HepG2 (cell line): ENCODE measurements around the gene RPL36. TPM values are rescaled to one million over a fixed set of nuclear protein-coding genes. Genes with fewer than 3 reads are reported as not detected.

Experiments
- CAMTA2 ChIP-seq: sonication (generic); formaldehyde crosslinking; IDR thresholded peaks from 2 replicates; pipeline ENCODE4 v1.4.0; 2020; ENCODE audit warnings: mild to moderate bottlenecking, missing genetic modification reagents, borderline replicate concordance
- DZIP1 ChIP-seq: sonication (generic); formaldehyde crosslinking; IDR thresholded peaks from 2 replicates; pipeline ENCODE4 v1.5.0; 2020; ENCODE audit warnings: mild to moderate bottlenecking, missing genetic modification reagents
- KAT8 ChIP-seq: IDR thresholded peaks from 2 replicates; pipeline ENCODE4 v1.6.1; 2016; ENCODE audit warnings: missing genetic modification reagents, missing compliant biosample characterization
- KDM5A ChIP-seq: fragments of 200-600 bp; sonication (generic); IDR thresholded peaks from 2 replicates; pipeline ENCODE4 v1.7.0; 2018; ENCODE audit warnings: antibody characterized with exemption, mild to moderate bottlenecking, low read length, borderline replicate concordance
- KLF11 ChIP-seq: IDR thresholded peaks from 2 replicates; pipeline ENCODE4 v1.6.1; 2016; ENCODE audit warnings: missing compliant biosample characterization
- MAF1 ChIP-seq: sonication (generic); formaldehyde crosslinking; IDR thresholded peaks from 2 replicates; pipeline ENCODE4 v1.5.0; 2020; ENCODE audit warnings: missing genetic modification reagents, borderline replicate concordance
- MIXL1 ChIP-seq: IDR thresholded peaks from 2 replicates; pipeline ENCODE4 v1.6.1; 2016
- NFYC ChIP-seq: IDR thresholded peaks from 2 replicates; pipeline ENCODE4 v1.6.1; 2016; ENCODE audit warnings: missing genetic modification reagents, missing compliant biosample characterization
- ONECUT2 ChIP-seq: sonication (generic); formaldehyde crosslinking; IDR thresholded peaks from 2 replicates; pipeline ENCODE4 v1.4.0; 2020; ENCODE audit warnings: missing genetic modification reagents
- PATZ1 ChIP-seq: sonication (generic); formaldehyde crosslinking; IDR thresholded peaks from 2 replicates; pipeline ENCODE4 v1.4.0; 2020; ENCODE audit warnings: missing genetic modification reagents
- POLR2AphosphoS5 ChIP-seq: IDR thresholded peaks from 2 replicates; pipeline ENCODE4 v1.6.1; 2012; ENCODE audit warnings: low read depth, low read length
- RARG ChIP-seq: sonication (generic); formaldehyde crosslinking; IDR thresholded peaks from 2 replicates; pipeline ENCODE4 v1.4.0; 2020; ENCODE audit warnings: low read depth, mild to moderate bottlenecking, missing genetic modification reagents
- RCOR2 ChIP-seq: IDR thresholded peaks from 2 replicates; pipeline ENCODE4 v1.6.1; 2016; ENCODE audit warnings: missing biosample characterization, missing genetic modification reagents
- SIN3A ChIP-seq: IDR thresholded peaks from 2 replicates; pipeline ENCODE4 v1.6.1; 2011; ENCODE audit warnings: low read depth, mild to moderate bottlenecking, control low read depth, low read length, borderline replicate concordance
- SNAI1 ChIP-seq: sonication (generic); formaldehyde crosslinking; IDR thresholded peaks from 2 replicates; pipeline ENCODE4 v1.5.0; 2020; ENCODE audit warnings: mild to moderate bottlenecking, missing genetic modification reagents, borderline replicate concordance
- SP5 ChIP-seq: IDR thresholded peaks from 2 replicates; pipeline ENCODE4 v1.6.1; 2016; ENCODE audit warnings: low read depth, borderline replicate concordance
- TBX2 ChIP-seq: sonication (generic); formaldehyde crosslinking; IDR thresholded peaks from 2 replicates; pipeline ENCODE4 v1.5.0; 2020; ENCODE audit warnings: missing genetic modification reagents, mild to moderate bottlenecking, borderline replicate concordance
- YEATS2 ChIP-seq: sonication (generic); formaldehyde crosslinking; IDR thresholded peaks from 2 replicates; pipeline ENCODE4 v1.4.0; 2020; ENCODE audit warnings: missing genetic modification reagents, borderline replicate concordance
- ZBTB25 ChIP-seq: IDR thresholded peaks from 2 replicates; pipeline ENCODE4 v1.6.1; 2018; ENCODE audit warnings: missing genetic modification reagents
- ZFP41 ChIP-seq: sonication (generic); formaldehyde crosslinking; IDR thresholded peaks from 2 replicates; pipeline ENCODE4 v1.4.0; 2020; ENCODE audit warnings: mild to moderate bottlenecking, missing genetic modification reagents, borderline replicate concordance
- ZFX ChIP-seq: sonication (generic); formaldehyde crosslinking; IDR thresholded peaks from 2 replicates; pipeline ENCODE4 v1.4.0; 2020; ENCODE audit warnings: mild to moderate bottlenecking, low read depth, missing genetic modification reagents, moderate library complexity
- ZNF597 ChIP-seq: sonication (generic); formaldehyde crosslinking; IDR thresholded peaks from 2 replicates; pipeline ENCODE4 v1.5.0; 2020; ENCODE audit warnings: missing genetic modification reagents
- ZNF761 ChIP-seq: sonication (generic); formaldehyde crosslinking; conservative IDR thresholded peaks from 2 replicates; pipeline ENCODE4 v1.4.0; 2020; ENCODE audit warnings: mild to moderate bottlenecking, missing genetic modification reagents
- polyA plus RNA-seq, 8 experiments: library from polyadenylated mRNA; depleted of rRNA in 3 of 8; stranded (reverse) in 7 of 8; unstranded in 1 of 8; fragments of >200 nt; fragmentation: Illumina TruSeq in 4 of 8; extraction: Trizol in 4 of 8; gene quantifications; 2 replicates each; pipeline versions ENCODE4 v1.2.1 to v1.2.3, GENCODE V29; 2011 to 2016; ENCODE audit warnings: low read depth in 4 of 8, missing spikeins in 1 of 8, mixed read lengths in 1 of 8; ENCODE audit not compliant: insufficient read depth in 1 of 8
- total RNA-seq, 5 experiments: library from RNA; depleted of rRNA; stranded (reverse); fragments of >200 nt; fragmentation: Illumina TruSeq; extraction: Trizol; gene quantifications; 2 replicates each; pipeline ENCODE4 v1.2.3, GENCODE V29; 2016; ENCODE audit warnings: low read depth in 1 of 5

Gene RPL36
- total and polyA plus RNA-seq, 2 of the 13 experiments (the other 11 are each of a cell fraction or from before 2014, with no cell fraction given): 706 to 740 TPM

GRCh38 chr19:5680437-5681368, 9.4 kb upstream of the RPL36 start, which contains the start of the genes HSD11B1L and MICOS13 (continued):
- peak; percentile 47; the same call in 1 of the 2 replicates for TF ChIP-seq PATZ1
- peak; percentile 53; the same call in 1 of the 2 replicates for TF ChIP-seq SIN3A
- TF ChIP-seq KLF11: no peak
- TF ChIP-seq ZBTB25: peak; percentile 86
- TF ChIP-seq YEATS2 (CRISPR knock-in tag): peak; percentile 78; the same call in 1 of the 2 replicates
- TF ChIP-seq RCOR2 (CRISPR knock-in tag): no peak
- TF ChIP-seq ONECUT2 (CRISPR knock-in tag): 0 out of 2 replicates have a peak, but pooled peaks have one; percentile 13
- no peak for TF ChIP-seq SNAI1
- TF ChIP-seq ZNF597 (CRISPR knock-in tag): peak; percentile 80; the same call in 1 of the 2 replicates
- TF ChIP-seq KAT8 (CRISPR knock-in tag): peak; percentile 75
- TF ChIP-seq NFYC (CRISPR knock-in tag): peak; percentile 37; the same call in 1 of the 2 replicates
- peak; percentile 77; the same call in 1 of the 2 replicates for TF ChIP-seq MAF1
- TF ChIP-seq RARG (CRISPR knock-in tag): no peak
- peak; percentile 62; the same call in 1 of the 2 replicates for TF ChIP-seq KDM5A
- TF ChIP-seq MIXL1: 0 out of 2 replicates have a peak, but pooled peaks have one; percentile 23
- peak; percentile 93 for TF ChIP-seq ZFX (CRISPR knock-in tag)
- TF ChIP-seq POLR2AphosphoS5: peak; percentile 73
- TF ChIP-seq DZIP1 (CRISPR knock-in tag): no peak
- 0 out of 2 replicates have a peak, but pooled peaks have one; percentile 73 for TF ChIP-seq CAMTA2 (CRISPR knock-in tag)
- TF ChIP-seq TBX2 (CRISPR knock-in tag): peak; percentile 65; the same call in 1 of the 2 replicates
- no peak for TF ChIP-seq ZFP41 (CRISPR knock-in tag)
- TF ChIP-seq SP5 (CRISPR knock-in tag): peak; percentile 63
- peak; percentile 65; the same call in 1 of the 2 replicates for TF ChIP-seq ZNF761
